GM12865 (cell line): ENCODE measurements around the gene RNU5D-1.

Experiments
- DNase-seq: peaks from one replicate; pipeline ENCODE4 v3.0.0; 2010; ENCODE audit warnings: low read depth
- H3K4me3 ChIP-seq: 2 replicates; pipeline ENCODE4 v1.5.1; 2011; ENCODE audit warnings: mild to moderate bottlenecking, low read depth, low read length, control low read depth
- CTCF ChIP-seq: IDR thresholded peaks from 2 replicates; pipeline ENCODE4 v1.5.1; 2011; ENCODE audit warnings: low read length, control low read depth, low read depth, inconsistent platforms; ENCODE audit not compliant: insufficient read depth; ENCODE audit errors: missing control alignments

RNU5D-1 gene

DNA sequence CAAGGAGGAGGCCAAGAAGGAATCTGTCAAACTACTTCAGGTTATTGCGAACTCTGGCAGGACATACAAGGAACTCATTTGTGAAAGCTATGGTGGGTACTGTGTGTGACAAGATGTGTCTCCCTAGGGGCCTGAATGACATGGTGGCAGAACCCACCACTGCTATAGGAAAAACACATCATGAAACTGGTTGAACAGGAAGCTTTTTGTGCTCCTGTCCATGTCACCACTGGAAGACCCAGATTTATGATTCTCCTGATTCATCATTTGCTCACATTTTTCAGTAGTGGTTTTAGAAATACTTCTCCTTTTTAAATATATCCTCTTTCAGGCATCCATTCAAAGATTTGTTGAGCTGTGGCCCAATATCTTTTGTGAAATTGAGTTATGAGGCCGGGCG lies 32.8 kb downstream of the RNU5D-1 start:
- no peak overlapping the region for H3K4me3 ChIP-seq
- TF ChIP-seq CTCF, result no peak
- DNase-seq, result peak; percentile 38

DNA sequence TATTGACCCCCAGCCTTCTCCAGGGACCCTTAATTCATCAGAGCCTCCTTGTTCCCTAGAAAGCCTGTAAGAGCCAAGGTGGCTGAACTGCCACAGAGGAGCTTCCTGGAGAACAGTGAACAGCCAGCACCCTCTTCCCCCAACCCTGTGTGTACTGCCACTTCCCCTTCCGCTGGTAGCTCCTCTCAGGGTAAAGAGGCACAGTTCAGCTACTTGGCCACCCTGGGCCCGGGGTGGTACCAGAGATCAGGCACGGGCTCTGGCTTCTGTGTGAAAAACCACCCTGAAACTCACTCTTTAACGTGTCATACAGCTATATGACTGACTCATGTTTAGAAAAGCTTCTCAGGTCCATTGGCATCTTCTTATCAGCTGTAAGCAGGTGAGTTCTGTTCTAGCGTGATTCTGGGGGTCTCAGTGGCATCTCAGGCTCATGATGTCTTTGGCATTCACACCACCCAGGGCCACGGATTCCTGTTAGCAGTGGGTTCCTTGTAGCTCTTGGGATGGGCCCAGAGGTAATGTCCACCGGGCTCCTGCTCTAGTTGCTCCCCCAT lies 34.1 kb downstream of the RNU5D-1 start:
- no peak for TF ChIP-seq CTCF
- no peak overlapping the region for H3K4me3 ChIP-seq
- DNase-seq, result peak; percentile 69

DNA sequence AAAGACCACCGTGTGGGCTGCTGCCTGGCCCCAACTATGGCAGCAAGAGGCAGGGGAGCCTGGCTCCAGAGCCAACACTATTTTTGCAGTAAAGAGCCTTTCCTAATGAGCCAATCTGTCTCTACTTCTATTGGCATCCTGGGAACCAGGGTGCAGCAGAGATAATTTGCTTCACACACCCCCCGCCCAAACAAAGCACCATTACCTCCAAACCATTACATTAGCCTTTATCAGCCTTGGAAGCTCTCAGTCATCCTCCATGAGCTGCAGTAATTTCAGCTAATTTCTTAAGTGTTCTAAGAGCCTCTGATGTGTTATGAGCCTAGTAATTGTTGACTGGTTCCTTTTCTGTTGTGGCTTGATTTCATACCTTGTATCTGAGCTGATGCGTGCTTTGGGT lies 34.9 kb downstream of the RNU5D-1 start:
- TF ChIP-seq CTCF, result no peak
- H3K4me3 ChIP-seq, result no peak overlapping the region
- no peak for DNase-seq

- no peak for TF ChIP-seq CTCF
- DNase-seq, result no peak
- no peak overlapping the region for H3K4me3 ChIP-seq
Measured at GRCh38 chr1:44695671-44696070, 35.3 kb downstream of the RNU5D-1 start.

DNA sequence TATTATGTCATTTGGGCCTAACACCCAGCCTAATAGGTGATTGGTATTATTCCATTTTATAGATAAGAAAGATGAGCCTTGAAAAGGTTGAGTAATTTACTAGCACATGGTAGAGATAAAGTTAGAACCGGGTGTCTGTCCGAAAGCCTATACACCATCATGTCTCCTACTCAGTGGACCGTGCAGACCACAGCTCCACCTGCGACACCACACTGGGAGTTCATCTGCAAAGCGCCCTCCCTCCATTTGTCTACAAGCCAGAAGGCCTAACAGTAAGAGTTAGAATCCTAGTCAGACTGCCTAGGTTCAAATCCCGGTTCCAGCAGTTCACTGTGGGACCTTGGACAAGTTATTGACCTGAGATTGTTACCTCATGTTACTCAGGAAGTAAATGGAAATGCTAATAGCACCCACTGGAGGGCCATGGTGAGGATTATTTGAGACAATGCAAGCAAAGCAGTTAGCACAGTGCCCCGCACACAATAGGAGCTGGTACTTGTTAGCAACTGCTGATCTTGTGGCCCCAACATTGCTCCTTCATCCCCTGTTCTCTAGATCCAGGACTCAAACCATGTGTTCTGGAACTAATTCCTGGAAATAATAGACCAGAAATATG lies 36.0 kb downstream of the RNU5D-1 start:
- TF ChIP-seq CTCF, result no peak
- H3K4me3 ChIP-seq, result no peak overlapping the region
- DNase-seq, result peak; percentile 91

- TF ChIP-seq CTCF, result no peak
- no peak for DNase-seq
- no peak overlapping the region for H3K4me3 ChIP-seq
Measured at GRCh38 chr1:44693900-44694299, 37.1 kb downstream of the RNU5D-1 start.

- no peak for TF ChIP-seq CTCF
- peak; percentile 37 for DNase-seq
- H3K4me3 ChIP-seq, result no peak overlapping the region
Measured at GRCh38 chr1:44693159-44693558, 37.8 kb downstream of the RNU5D-1 start.
